ENCODE results near the gene HSPA13. TPM values are rescaled to one million over a fixed set of nuclear protein-coding genes. Genes with fewer than 3 reads are reported as not detected.

HSPA13 gene
- total RNA-seq, 1 donor from 2014 or later: 87.6 TPM

- DNase-seq (ENCODE audit: low read depth): no peak
- H3K4me3 ChIP-seq (ENCODE audit: low read depth, low read length): no peak overlapping the region
- no peaks in the 10 kb centered on the region for H3K27me3 ChIP-seq (ENCODE audit: control insufficient read depth, insufficient read depth, low read length)
- TF ChIP-seq CTCF (IDR thresholded peaks at IDR 0.05; ENCODE audit: insufficient read depth, low read length, poor library complexity, severe bottlenecking): peak; percentile 50
- H3K36me3 ChIP-seq (ENCODE audit: control insufficient read depth, insufficient read depth, low read length): no peaks in the 10 kb centered on the region
These were observed 20.9 kb upstream of the HSPA13 start for GRCh38 chr21:14403681-14404318.

GRCh38 chr21:14401217-14401616 is 18.3 kb upstream of the HSPA13 start:
- Histone ChIP-seq H3K4me3 (ENCODE audit: low read depth, low read length) (no peak overlapping the region), H3K27me3 (ENCODE audit: control insufficient read depth, insufficient read depth, low read length) (no peaks in the 10 kb centered on the region), H3K36me3 (ENCODE audit: control insufficient read depth, insufficient read depth, low read length) (no peaks in the 10 kb centered on the region)
- no peak for DNase-seq (ENCODE audit: low read depth)
- no peak for TF ChIP-seq CTCF (IDR thresholded peaks at IDR 0.05; ENCODE audit: insufficient read depth, low read length, poor library complexity, severe bottlenecking)

- H3K27me3 ChIP-seq (ENCODE audit: control insufficient read depth, insufficient read depth, low read length): no peaks in the 10 kb centered on the region
- H3K4me3 ChIP-seq (ENCODE audit: low read depth, low read length): no peak overlapping the region
- no peak for TF ChIP-seq CTCF (IDR thresholded peaks at IDR 0.05; ENCODE audit: insufficient read depth, low read length, poor library complexity, severe bottlenecking)
- H3K36me3 ChIP-seq (ENCODE audit: control insufficient read depth, insufficient read depth, low read length): no peaks in the 10 kb centered on the region
- DNase-seq (ENCODE audit: low read depth): no peak
These were observed 5.3 kb upstream of the HSPA13 start for GRCh38 chr21:14388282-14388681.

GRCh38 chr21:14384453-14384852 is 1.5 kb upstream of the HSPA13 start:
- TF ChIP-seq CTCF (IDR thresholded peaks at IDR 0.05; ENCODE audit: insufficient read depth, low read length, poor library complexity, severe bottlenecking): no peak
- H3K4me3 ChIP-seq (ENCODE audit: low read depth, low read length): no peak overlapping the region
- DNase-seq (ENCODE audit: low read depth): no peak
- no peaks in the 10 kb centered on the region for H3K27me3 ChIP-seq (ENCODE audit: control insufficient read depth, insufficient read depth, low read length)
- no peaks in the 10 kb centered on the region for H3K36me3 ChIP-seq (ENCODE audit: control insufficient read depth, insufficient read depth, low read length)

- TF ChIP-seq CTCF (IDR thresholded peaks at IDR 0.05; ENCODE audit: insufficient read depth, low read length, poor library complexity, severe bottlenecking): no peak
These were observed 742 bp upstream of the HSPA13 start for GRCh38 chr21:14383596-14384180.

GRCh38 chr21:14382486-14382834 is 486 bp downstream of the HSPA13 start:
- Histone ChIP-seq H3K36me3 (ENCODE audit: control insufficient read depth, insufficient read depth, low read length) (no peaks in the 10 kb centered on the region), H3K27me3 (ENCODE audit: control insufficient read depth, insufficient read depth, low read length) (no peaks in the 10 kb centered on the region), H3K4me3 (ENCODE audit: low read depth, low read length) (peak overlapping the region; percentile 84)
- DNase-seq (ENCODE audit: low read depth): no peak
- no peak for TF ChIP-seq CTCF (IDR thresholded peaks at IDR 0.05; ENCODE audit: insufficient read depth, low read length, poor library complexity, severe bottlenecking)

More at GRCh38 chr21:14383596-14384180, 742 bp upstream of the HSPA13 start:
- Histone ChIP-seq H3K4me3 (ENCODE audit: low read depth, low read length) (peak overlapping the region; percentile 89), H3K36me3 (ENCODE audit: control insufficient read depth, insufficient read depth, low read length) (no peaks in the 10 kb centered on the region), H3K27me3 (ENCODE audit: control insufficient read depth, insufficient read depth, low read length) (no peaks in the 10 kb centered on the region)
- no peak for DNase-seq (ENCODE audit: low read depth)
